Activated CD4-positive, alpha-beta T cell treated with anti-CD3 and anti-CD28 coated beads, Interleukin-2, amount 50 U/mL, for 1 hour (primary cell): ENCODE measurements around the gene NELL1.
"Not testable (repeated sequence)": the region's sequence is repeated elsewhere in the genome, so short reads cannot be mapped to it uniquely, and the experiment has no call there.

Experiments
- DNase-seq: peaks from one replicate; pipeline ENCODE4 v3.0.0-alpha.2; 2020

NELL1 gene

DNA sequence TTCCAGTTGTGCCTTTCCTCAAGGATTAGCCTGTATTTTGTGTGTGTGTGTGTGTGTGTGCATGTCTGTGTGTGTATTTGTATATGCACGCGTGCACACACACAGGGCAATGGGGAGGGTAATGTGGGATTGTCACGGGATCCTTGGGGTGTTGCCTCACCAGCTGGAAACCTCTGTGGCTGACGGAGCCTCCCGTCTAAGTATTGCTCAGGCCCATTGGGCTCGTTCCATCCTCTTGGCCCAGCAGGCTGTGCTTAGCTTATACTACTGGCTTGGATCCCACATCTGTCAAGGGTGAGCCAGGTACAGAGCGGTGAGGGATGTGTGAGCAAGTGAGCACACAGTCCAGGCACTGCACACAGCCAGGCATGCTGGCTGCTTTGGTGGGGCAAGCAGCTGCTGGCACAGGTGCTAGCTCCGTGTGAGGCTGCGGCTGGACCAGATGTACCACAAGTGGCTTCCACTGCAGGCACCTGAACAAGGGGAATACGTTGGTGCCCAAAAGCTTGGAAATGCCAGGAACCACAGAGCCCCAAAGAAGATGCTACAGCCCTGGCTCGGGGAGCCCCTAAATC, 462.8 kb downstream of the NELL1 start:
- no peak for DNase-seq

DNA sequence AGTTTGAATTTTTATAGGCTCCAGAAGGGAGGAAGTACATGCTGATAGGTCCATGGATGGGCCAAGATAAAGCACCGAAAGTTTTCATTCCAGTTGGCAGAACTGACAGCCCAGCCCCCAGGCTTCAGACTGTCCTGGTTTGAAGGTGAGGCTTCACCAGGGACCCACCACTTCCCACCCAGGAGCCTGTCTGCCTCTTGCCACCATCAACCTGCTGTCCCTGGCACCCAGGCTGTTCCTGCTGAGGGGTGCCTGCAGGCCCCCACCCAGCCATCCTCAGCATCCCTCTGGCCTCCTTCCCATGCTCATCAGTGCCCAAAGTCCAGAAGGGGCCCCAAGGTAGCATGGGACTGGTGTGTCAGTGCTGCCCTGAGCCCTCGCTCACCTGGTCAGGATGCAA, 463.9 kb downstream of the NELL1 start:
- DNase-seq: no peak

DNA sequence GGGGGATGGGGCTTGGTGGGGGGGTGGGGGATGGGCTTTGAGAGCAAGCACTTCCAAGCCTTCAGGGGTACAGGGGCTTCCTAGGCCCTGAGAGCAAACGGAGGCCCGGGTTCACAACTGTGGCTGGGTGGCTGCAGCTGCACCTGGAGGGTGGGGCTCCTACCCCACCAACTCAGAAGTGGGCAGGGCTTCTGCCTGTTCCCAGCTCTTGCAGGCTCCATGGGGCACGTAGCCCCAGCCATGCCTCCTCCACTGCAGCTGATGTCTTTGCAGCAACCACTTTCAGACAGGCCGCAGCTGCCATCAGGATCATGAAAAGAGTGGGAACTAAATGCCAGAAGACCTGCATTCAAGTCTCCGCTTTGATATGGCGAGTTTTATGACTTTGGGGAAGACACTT, 464.3 kb downstream of the NELL1 start:
- DNase-seq: no peak

DNA sequence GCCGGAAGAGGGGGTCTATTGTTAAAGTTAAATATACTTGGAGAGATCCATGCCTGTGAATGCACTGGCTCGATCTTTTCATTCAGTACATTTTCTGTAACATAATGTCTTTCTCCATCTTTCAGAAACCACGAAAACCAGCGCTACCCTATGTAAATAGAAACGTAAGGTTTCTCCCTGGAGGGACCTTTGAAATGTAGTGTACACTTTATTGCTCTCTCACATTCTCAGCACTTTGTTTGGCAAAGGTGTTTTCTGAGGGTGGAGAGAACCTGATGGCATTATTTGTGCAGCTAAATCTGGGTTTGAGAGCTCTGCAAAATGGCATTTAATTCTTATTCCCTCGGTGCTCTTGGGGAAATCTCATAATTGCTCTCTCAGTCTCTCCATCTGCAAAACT, 468.4 kb downstream of the NELL1 start:
- DNase-seq: no peak

DNA sequence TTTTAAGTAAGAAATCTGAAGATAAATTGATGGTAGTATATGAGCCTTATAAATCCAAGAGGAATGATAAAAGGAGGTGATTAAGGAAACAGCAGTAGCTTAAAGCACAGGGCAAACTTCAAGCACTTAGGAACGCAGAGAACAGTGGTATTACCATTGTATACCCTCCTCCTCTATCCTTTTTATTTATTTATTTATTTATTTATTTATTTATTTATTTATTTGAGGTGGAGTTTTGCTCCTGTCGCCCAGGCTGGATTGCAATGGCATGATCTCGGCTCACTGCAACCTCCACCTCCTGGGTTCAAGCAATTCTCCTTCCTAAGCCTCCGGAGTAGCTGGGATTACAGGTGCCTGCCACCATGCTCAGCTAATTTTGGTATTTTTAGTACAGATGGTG, 472.2 kb downstream of the NELL1 start:
- DNase-seq: not testable (repeated sequence)

DNA sequence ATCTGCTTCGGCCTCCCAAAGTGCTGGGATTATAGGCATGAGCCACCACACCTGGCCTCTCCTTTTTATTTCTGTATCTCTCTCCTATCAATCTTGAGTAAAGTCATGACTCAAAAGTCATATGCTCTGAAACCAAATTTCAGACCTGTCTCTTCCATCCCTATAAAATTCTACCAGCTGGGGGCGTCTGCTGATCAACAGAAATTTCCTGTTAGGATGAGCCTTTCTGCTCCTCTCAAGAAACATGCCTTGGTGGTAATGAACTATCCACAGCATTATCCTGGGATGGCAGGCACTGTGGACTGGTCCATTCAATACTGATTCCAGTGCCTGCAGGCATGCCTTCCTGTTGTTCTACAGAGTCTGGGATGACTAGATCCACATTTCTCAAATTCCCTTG, 472.6 kb downstream of the NELL1 start:
- DNase-seq: no peak

DNA sequence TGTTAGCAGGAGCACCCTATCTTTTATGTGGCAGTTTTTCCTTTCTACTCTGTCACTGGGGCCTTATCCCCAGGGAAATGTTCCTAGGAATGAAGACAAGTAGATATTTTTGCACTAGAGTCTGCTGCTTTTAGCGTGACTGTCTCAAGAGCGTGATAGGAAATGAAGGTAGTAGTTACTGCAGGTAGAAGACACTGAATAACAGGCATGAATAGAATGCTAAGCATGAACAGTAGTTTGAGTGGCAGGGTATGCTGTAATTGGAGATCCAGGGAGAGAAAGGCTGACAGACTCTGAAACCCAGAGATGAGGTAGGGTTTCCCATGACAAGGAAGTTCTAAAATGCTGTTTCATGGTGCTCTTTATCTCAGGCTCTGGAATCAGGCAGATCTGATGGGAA, 475.1 kb downstream of the NELL1 start:
- DNase-seq: no peak

DNA sequence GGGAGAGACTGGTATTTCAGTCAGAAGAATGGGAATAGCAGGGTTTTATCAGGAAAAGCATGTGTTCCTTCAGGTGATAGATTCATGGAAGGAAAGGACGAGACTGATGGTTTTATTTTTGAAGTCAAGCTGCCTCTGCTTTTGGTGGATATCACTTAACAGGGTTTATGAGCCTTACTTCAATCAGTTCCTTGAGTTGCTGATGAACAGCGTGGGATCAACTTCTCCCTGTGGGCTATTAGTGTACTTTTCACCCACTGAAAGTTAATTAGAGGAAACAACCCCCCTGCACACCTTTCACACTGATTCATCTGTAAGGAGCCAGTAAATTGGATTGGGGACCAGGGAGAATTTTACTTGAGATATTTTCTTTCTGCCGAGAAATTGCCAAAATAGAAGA, 479.0 kb downstream of the NELL1 start:
- no peak for DNase-seq

DNA sequence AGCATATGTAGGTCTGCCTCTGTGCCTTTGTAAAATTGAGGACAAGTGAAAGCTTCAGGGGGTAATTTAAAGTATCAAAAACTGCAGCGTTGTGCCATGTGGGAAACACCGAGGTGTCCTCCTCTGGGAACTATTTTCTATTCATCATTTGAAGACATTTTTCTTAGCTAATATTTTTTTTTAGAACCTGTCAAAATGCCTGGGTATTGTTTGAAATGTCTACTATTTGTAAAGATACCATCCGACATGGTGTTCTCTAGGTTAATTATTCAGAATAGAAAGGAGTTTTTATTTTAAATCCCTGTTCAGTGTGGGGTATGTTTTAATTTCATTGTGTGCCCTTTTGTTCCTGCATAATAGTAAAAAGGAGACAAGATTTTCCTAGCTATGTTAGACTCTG, 490.8 kb downstream of the NELL1 start:
- no peak for DNase-seq

DNA sequence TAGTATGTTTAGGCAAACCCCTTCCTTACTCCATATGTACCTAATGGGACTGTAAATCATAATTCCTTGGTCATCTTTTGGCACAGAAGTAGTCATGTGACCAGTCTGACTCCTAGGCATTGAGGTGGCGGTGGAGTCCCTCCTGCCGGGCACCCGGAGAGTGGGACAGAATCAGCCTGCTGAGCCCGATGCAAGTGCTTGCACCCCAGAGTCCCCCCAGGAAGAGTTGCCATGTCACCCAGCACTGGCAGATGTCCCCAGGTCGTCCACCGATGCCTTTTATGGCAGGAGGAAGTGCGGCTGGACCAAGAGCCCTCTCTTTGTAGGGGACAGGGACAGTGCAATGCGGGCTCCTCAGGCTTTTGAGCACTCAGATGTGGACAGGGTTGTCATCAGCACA, 500.3 kb downstream of the NELL1 start:
- DNase-seq: no peak

DNA sequence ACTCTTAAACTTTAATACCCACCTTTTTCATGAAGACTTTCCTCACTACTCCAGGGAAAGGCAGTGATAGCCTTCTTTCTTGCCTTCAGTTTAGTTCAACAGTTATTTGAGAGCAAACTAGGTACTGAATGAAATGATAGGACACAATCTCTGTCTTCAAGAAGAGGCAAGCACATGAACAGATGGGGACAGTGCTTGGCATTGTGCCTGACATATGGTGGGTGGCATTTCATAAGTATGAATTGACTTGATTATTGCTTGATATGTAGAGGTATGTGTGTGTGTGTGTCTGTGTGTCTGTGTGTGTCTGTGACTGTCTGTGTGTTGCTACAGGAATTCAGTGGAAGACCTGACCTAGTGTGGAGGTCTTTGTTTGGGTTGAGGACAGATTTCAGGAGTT, 504.1 kb downstream of the NELL1 start:
- no peak for DNase-seq

DNA sequence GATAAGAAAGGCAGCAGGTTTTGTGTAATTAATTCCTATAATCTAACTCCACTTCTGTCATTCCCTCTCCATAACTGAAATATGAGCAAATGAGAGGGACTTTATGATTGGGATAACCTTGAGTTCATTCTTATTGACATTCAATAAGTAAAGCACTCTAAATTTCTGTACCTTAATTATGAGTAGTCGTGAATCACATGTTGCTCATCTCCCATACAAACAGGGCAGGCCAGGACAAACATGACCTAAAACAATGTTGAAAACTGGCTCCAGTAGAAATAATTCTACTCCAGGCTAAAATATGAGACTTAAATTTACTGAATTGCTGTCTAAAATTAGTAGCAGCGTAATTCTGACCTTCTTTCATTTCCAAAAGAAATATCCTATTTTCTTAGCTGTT, 505.4 kb downstream of the NELL1 start:
- DNase-seq: no peak

DNA sequence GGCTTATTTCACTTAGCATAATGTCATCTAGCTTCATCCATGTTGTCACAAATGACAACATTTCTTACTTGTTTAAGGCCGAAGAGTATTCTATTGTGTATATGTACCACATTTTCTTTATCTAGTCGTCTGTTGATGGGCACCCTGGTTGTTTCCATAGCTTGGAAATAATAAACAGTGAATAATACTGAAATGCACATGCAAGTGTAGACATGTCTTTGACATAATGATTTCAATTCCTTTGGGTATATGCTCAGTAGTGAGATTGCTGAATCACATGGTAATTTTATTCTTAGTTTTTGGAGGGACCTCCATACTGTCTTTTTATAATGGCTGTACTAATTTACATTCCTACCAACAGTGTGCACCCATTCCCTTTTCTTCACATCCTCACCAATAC, 508.0 kb downstream of the NELL1 start:
- DNase-seq: no peak

DNA sequence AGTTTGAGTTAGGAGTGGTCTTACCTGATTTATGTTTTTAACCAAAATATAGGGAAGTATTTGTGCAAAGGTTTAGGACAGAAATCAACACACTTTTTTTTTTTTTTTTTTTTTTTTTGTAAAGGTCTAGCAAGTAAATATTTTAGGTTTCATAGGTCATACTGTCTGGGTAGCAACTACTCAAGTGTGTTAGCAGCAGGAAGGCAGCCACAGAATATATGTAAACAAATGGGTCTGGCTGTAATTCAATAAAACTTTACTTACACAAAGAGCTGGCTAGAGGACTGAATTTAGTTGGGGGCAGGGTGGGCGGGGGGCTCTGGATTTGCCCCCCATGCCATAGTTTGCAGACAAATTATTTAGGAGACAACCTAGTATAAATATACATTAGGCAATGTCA, 510.4 kb downstream of the NELL1 start:
- no peak for DNase-seq

DNA sequence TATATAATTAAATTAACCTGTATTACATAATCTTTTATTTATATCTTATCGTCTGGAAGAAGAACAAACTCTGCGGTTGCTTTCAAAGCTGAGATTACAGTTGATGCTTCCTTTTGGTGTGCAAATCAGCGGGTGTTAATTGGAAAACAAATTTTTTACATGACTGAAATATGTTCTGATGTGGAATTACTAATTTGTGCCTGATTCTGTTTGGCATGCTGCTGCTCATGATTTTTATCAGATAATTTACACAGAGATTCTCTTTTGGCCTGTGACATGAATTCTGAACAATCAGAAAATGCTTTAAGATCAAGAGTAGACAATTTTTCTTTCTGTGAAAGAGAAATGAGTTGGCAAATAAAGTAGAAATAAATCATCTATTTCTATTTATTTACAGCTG, 510.8 kb downstream of the NELL1 start:
- DNase-seq: no peak

DNA sequence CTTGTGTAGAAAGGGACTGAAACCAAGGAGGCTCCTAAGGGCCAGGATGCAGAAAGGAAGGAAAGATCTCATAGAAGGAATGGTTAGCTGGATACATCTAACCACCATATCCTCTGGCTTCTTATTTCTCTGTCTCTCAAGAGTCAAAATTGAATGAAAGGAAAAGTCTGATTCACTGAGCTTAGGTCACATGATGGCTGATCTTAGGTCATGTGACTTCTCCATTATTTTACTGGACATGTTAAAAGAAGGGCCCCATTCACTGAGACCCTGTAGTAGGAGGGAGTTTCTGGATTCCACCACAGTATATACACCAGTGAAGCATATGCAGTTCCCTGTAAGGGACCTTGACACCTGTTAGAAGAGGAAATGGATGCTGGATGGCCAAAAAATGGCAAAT, 516.6 kb downstream of the NELL1 start:
- no peak for DNase-seq

DNA sequence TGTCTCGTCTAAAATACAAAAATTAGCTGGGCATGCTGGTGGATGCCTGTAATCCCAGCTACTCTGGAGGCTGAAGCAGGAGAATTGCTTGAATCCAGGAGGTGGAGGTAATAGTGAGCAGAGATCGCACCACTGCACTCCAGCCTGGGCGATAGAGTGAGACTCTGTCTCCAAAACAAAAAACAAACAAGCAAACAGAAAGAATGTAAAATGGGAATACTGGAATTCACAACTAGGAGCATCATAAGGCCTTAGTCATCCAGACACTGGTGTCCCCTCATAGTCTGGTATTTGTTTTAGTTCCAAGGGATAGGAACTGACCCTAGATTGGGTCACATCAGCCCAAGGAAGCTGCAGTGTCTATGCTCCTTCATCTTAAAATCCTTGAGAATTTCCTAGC, 520.8 kb downstream of the NELL1 start:
- no peak for DNase-seq

DNA sequence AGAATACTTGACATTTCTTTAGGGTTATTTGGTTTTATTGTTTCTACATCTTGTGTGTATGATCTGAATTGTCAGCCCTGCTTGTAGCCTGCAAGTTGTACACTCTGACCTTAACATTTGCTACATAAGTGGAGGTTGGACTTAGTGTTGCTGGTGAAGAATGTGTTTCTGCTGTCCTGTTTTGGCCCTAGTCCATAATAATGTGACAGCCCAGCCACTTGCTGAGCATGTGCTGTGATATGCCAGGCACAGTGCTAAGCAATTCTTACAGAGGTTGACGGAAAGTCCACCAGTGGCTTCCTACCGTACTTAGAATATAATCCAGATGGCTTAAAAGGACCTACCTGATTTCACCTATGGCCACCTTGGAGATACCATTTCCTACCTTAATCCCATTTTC, 526.6 kb downstream of the NELL1 start:
- DNase-seq: no peak

DNA sequence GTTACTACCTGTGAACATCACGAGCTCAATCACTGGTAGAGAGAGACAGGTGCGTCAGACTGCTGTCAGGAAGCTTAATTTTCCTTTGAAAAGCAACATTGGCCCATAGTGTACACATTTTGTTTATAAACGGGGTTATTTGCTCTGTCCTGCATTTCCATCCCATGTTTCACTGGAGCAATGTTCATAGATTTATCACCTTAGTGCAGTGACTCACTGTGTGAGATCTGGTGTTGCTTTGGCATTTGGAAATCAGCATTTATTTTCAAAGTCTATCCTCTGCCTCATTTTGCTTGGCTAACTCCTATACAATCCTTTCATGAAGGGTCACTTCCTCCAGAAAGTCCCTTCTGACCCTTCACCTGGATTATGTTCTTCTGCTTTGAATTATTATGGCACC, 529.1 kb downstream of the NELL1 start:
- DNase-seq: no peak

DNA sequence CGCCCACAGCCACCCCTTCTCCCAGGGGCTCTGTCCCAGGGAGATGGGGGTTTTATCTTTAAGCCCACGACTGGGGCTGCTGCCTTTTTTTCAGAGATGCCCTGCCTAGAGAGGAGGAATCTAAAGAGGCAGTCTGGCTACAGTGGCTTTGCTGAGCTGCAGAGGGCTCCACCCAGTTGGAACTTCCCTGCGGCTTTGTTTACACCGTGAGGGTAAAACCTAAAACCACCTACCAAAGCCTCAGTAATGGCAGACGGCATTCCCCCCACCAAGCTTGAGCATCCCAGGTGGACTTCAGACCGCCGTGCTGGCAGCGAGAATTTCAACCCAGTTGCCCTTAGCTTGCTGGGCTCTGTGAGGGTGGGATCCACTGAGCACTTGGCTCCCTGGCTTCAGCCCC, 535.8 kb downstream of the NELL1 start:
- no peak for DNase-seq

DNA sequence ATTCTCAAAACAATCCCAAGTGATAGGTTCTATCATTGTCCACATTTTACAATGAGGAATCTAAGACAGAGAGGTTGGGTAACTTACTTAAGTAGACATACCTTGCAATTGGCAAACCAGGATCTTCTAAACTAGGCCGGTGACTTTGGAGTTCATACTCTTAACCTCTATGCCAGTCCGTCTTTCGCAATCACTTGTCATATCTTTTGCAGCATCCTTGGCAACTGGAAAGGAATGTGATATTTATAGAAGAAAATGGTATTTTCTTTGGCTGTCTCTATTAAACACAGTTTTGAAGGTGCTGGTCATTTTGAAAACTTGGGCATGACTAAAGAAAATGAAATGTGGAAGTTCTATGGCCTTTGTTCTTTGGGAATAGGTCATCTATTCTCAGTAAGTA, 556.5 kb downstream of the NELL1 start:
- DNase-seq: no peak

DNA sequence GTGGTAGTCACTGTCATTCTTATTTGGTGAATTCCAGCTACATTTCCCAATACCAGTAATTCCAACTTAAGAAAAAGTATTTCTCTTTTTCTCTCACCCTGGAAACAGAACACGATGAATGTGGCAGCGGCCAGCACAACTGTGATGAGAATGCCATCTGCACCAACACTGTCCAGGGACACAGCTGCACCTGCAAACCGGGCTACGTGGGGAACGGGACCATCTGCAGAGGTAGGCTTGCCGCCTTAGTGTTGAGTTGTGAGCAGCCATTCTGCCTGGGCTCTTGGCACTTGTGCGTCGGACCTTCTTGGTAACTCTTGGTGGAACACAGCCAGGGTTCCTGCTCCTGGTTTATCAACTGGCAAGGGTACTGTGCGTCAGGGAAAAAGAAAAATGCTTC, 559.8 kb downstream of the NELL1 start:
- DNase-seq: no peak

DNA sequence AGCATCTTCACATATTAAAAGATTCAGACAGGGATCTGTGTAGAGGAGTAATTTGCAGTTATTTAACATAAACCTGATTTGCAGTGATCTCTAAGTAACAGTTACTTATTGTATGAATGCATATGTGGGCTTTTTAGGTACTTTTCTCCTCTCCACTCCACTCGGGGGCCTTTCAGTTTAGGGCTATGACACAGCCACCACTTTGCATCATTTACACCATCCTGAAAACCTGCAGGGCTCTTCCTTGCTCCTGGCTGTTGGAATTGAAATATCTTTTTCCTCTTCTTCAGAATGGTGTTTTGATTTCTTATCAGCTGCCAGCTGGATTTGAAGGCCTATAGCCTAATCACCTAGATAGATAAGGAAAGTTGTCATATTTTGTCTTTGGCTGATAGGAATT, 580.8 kb downstream of the NELL1 start:
- DNase-seq: no peak

DNA sequence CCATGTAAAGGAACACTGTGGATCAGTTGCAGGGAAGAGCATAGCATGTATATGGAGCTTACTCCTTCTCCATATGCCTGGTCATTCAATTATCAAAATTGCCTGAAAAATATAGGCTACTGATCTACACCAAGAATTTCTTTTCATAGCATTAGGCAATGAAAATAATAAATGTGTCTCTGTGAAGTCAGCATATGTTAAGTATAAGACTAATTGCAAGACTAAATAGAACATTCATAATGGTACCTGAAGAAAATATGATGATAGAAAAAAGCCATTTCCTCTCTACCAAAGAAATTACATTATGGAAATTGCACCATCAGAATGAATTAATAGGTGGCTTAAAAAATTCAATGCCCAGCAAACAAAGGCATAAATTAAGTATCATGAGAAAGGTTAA, 584.7 kb downstream of the NELL1 start:
- no peak for DNase-seq

DNA sequence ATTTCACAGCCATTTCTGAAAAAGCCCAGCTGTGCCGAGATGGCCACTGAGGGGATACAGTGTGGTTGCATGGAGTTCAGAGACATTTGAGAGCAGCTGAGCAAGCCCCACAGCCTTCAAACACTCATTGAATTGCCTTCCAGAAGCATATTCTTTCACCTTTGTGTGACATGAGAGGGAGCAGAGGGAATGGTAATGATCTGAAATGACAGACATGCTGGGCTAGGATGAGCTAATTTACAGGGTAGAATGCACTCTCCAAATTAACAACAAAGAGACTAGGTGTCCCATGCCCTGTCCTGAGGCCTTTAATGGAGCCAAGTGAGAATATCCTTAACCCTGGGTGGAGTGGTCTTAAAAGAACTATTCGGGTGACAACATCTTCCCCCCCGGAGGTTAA, 585.4 kb downstream of the NELL1 start:
- no peak for DNase-seq

DNA sequence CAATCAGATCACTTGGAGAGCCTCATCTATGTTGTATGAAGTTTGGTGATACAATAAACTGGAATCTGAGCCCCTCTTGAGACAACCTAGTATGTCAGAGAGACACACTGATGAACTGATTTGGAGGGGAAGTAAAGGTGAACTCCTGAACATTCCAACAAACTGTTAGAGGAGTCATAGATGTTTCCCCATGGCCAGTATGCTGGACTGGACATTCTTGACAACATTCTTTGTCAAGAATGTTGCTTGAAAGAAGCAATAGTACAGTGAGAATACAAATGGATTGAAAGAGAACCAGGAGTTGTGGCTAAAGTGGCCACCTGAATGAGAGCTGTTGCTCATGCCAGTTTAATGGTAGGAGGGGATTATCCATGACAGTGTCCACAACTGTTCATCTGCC, 588.1 kb downstream of the NELL1 start:
- DNase-seq: no peak
